Measurements from ENCODE around the gene NCKAP5.
A peak's percentile ranks its signal among the peaks of the same experiment; 100 is the strongest.

NCKAP5 gene

GRCh38 chr2:132849118-132849517 is 719.1 kb downstream of the NCKAP5 start:
- no peaks in the 10 kb centered on the region for H3K9me3 ChIP-seq (ENCODE audit: severe bottlenecking)
- H3K4me3 ChIP-seq (ENCODE audit: severe bottlenecking) = no peak overlapping the region
- ATAC-seq (ENCODE audit: low read depth) = no peak
- no peak for DNase-seq (ENCODE audit: low spot score)
- no peak overlapping the region for H3K27ac ChIP-seq (ENCODE audit: poor library complexity, severe bottlenecking)
- H3K36me3 ChIP-seq (ENCODE audit: low read depth) = no peaks in the 10 kb centered on the region
- no peak for TF ChIP-seq CTCF (IDR thresholded peaks at IDR 0.05; ENCODE audit: poor library complexity, severe bottlenecking)
- no peaks in the 10 kb centered on the region for H3K4me1 ChIP-seq (ENCODE audit: insufficient read depth, poor library complexity, severe bottlenecking)
- peaks cover 9% of the 10 kb centered on the region for H3K27me3 ChIP-seq (ENCODE audit: insufficient read depth, poor library complexity, severe bottlenecking)

GRCh38 chr2:132845339-132845738 is 722.9 kb downstream of the NCKAP5 start:
- Histone ChIP-seq H3K4me3 (ENCODE audit: severe bottlenecking) (no peak overlapping the region), H3K9me3 (ENCODE audit: severe bottlenecking) (peaks cover 2% of the 10 kb centered on the region), H3K4me1 (ENCODE audit: insufficient read depth, poor library complexity, severe bottlenecking) (no peaks in the 10 kb centered on the region), H3K27ac (ENCODE audit: poor library complexity, severe bottlenecking) (no peak overlapping the region), H3K27me3 (ENCODE audit: insufficient read depth, poor library complexity, severe bottlenecking) (peaks cover 9% of the 10 kb centered on the region), H3K36me3 (ENCODE audit: low read depth) (no peaks in the 10 kb centered on the region)
- ATAC-seq (ENCODE audit: low read depth) (no peak), DNase-seq (ENCODE audit: low spot score) (no peak)
- no peak for TF ChIP-seq CTCF (IDR thresholded peaks at IDR 0.05; ENCODE audit: poor library complexity, severe bottlenecking)

GRCh38 chr2:132844585-132844984 is 723.7 kb downstream of the NCKAP5 start:
- no peak for DNase-seq (ENCODE audit: low spot score)
- Histone ChIP-seq H3K27ac (ENCODE audit: poor library complexity, severe bottlenecking) (no peak overlapping the region), H3K4me1 (ENCODE audit: insufficient read depth, poor library complexity, severe bottlenecking) (no peaks in the 10 kb centered on the region), H3K27me3 (ENCODE audit: insufficient read depth, poor library complexity, severe bottlenecking) (peaks cover 9% of the 10 kb centered on the region), H3K36me3 (ENCODE audit: low read depth) (no peaks in the 10 kb centered on the region), H3K4me3 (ENCODE audit: severe bottlenecking) (no peak overlapping the region), H3K9me3 (ENCODE audit: severe bottlenecking) (peaks cover 2% of the 10 kb centered on the region)
- no peak for ATAC-seq (ENCODE audit: low read depth)
- no peak for TF ChIP-seq CTCF (IDR thresholded peaks at IDR 0.05; ENCODE audit: poor library complexity, severe bottlenecking)

GRCh38 chr2:132837769-132838168 is 730.5 kb downstream of the NCKAP5 start:
- Histone ChIP-seq H3K4me3 (ENCODE audit: severe bottlenecking) (no peak overlapping the region), H3K27me3 (ENCODE audit: insufficient read depth, poor library complexity, severe bottlenecking) (no peaks in the 10 kb centered on the region), H3K36me3 (ENCODE audit: low read depth) (no peaks in the 10 kb centered on the region), H3K9me3 (ENCODE audit: severe bottlenecking) (peaks cover 2% of the 10 kb centered on the region), H3K4me1 (ENCODE audit: insufficient read depth, poor library complexity, severe bottlenecking) (no peaks in the 10 kb centered on the region), H3K27ac (ENCODE audit: poor library complexity, severe bottlenecking) (no peak overlapping the region)
- DNase-seq (ENCODE audit: low spot score) (no peak), ATAC-seq (ENCODE audit: low read depth) (peak; percentile 33; the same call in 2 of the 3 replicates)
- TF ChIP-seq CTCF (IDR thresholded peaks at IDR 0.05; ENCODE audit: poor library complexity, severe bottlenecking) = no peak

- no peak for TF ChIP-seq CTCF (IDR thresholded peaks at IDR 0.05; ENCODE audit: poor library complexity, severe bottlenecking)
- Histone ChIP-seq H3K36me3 (ENCODE audit: low read depth) (no peaks in the 10 kb centered on the region), H3K4me1 (ENCODE audit: insufficient read depth, poor library complexity, severe bottlenecking) (no peaks in the 10 kb centered on the region), H3K9me3 (ENCODE audit: severe bottlenecking) (no peaks in the 10 kb centered on the region), H3K4me3 (ENCODE audit: severe bottlenecking) (no peak overlapping the region), H3K27ac (ENCODE audit: poor library complexity, severe bottlenecking) (no peak overlapping the region), H3K27me3 (ENCODE audit: insufficient read depth, poor library complexity, severe bottlenecking) (no peaks in the 10 kb centered on the region)
- ATAC-seq (ENCODE audit: low read depth) (no peak), DNase-seq (ENCODE audit: low spot score) (no peak)
Measured at GRCh38 chr2:132830321-132830827, 737.9 kb downstream of the NCKAP5 start.

All from RWPE2 (cell line).